ENCODE measurements around the gene PDGFC. TPM values are rescaled to one million over a fixed set of nuclear protein-coding genes. Genes with fewer than 3 reads are reported as not detected.
"Not testable (repeated sequence)": the region's sequence is repeated elsewhere in the genome, so short reads cannot be mapped to it uniquely, and the experiment has no call there.

PDGFC gene
- total and polyA plus RNA-seq, 8 donors, result 4.9 to 39.8 (median 10.8) TPM

- no peaks in the 10 kb centered on the region for H3K36me3 ChIP-seq
- no peak overlapping the region for H3K27ac ChIP-seq
- WGBS, 5 donors, result 76 to 86% (median 82%) methylated on average over 1 of the region's 1 CpG
- intact Hi-C loops (cut with DNase I; ENCODE audit: low total_unique reads), result no loop called here
- TF ChIP-seq EP300 (IDR thresholded peaks at IDR 0.05), result no peak
- TF ChIP-seq POLR2A (IDR thresholded peaks at IDR 0.05), result no peak
- TF ChIP-seq POLR2AphosphoS5 (IDR thresholded peaks at IDR 0.05), result no peak
- TF ChIP-seq, protein P1, sequence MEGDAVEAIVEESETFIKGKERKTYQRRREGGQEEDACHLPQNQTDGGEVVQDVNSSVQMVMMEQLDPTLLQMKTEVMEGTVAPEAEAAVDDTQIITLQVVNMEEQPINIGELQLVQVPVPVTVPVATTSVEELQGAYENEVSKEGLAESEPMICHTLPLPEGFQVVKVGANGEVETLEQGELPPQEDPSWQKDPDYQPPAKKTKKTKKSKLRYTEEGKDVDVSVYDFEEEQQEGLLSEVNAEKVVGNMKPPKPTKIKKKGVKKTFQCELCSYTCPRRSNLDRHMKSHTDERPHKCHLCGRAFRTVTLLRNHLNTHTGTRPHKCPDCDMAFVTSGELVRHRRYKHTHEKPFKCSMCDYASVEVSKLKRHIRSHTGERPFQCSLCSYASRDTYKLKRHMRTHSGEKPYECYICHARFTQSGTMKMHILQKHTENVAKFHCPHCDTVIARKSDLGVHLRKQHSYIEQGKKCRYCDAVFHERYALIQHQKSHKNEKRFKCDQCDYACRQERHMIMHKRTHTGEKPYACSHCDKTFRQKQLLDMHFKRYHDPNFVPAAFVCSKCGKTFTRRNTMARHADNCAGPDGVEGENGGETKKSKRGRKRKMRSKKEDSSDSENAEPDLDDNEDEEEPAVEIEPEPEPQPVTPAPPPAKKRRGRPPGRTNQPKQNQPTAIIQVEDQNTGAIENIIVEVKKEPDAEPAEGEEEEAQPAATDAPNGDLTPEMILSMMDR (IDR thresholded peaks at IDR 0.05), result no peak
- no peaks in the 10 kb centered on the region for H3K9me3 ChIP-seq
- peaks cover 0 to 6% (median 0%) of the 10 kb centered on the region in 4 donors for H3K4me1 ChIP-seq
- DNase-seq, result no peak
- H3K4me3 ChIP-seq, result no peak overlapping the region
- H3K27me3 ChIP-seq, result no peaks in the 10 kb centered on the region
These were observed 101.5 kb downstream of the PDGFC start for GRCh38 chr4:156870131-156870530.

DNA sequence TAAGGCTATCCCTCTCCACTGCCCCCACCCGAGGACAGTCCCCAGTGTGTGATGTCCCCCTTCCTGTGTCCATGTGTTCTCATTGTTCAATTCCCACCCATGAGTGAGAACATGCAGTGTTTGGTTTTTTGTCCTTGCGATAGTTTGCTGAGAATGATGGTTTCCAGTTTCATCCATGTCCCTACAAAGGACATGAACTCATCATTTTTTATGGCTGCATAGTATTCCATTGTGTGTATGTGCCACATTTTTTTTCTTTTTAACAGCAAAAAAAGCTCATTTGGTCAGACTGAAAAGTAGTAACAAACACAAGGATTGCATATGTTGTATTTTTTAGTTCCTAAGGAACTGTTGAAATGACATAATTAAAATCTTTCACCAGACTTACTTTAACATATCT, 105.5 kb downstream of the PDGFC start:
- H3K36me3 ChIP-seq; H3K27me3 ChIP-seq; intact Hi-C loops (cut with DNase I; ENCODE audit: low total_unique reads); H3K27ac ChIP-seq; DNase-seq; H3K4me3 ChIP-seq; H3K4me1 ChIP-seq; H3K9me3 ChIP-seq: not testable (repeated sequence)
- 83 to 98% (median 91%) methylated on average over 1 to 2 of the region's 2 CpGs for WGBS, 5 donors

GRCh38 chr4:156865451-156865850, 106.1 kb downstream of the PDGFC start:
- 72 to 82% (median 80%) methylated on average over 2 of the region's 2 CpGs for WGBS, 5 donors

GRCh38 chr4:156858071-156858470, 113.5 kb downstream of the PDGFC start:
- H3K4me1 ChIP-seq, result no peaks in the 10 kb centered on the region
- no peak overlapping the region for H3K4me3 ChIP-seq
- TF ChIP-seq POLR2AphosphoS5 (IDR thresholded peaks at IDR 0.05), result no peak
- TF ChIP-seq, protein P1 (IDR thresholded peaks at IDR 0.05), result no peak
- no peak for TF ChIP-seq EP300 (IDR thresholded peaks at IDR 0.05)
- TF ChIP-seq POLR2A (IDR thresholded peaks at IDR 0.05), result no peak
- H3K36me3 ChIP-seq, result no peaks in the 10 kb centered on the region
- no peaks in the 10 kb centered on the region for H3K9me3 ChIP-seq
- WGBS, 5 donors, result 92 to 95% (median 94%) methylated on average over 3 of the region's 3 CpGs
- no peak overlapping the region for H3K27ac ChIP-seq
- no peaks in the 10 kb centered on the region for H3K27me3 ChIP-seq
- intact Hi-C loops (cut with DNase I; ENCODE audit: low total_unique reads), result no loop called here
- DNase-seq, result no peak

More at GRCh38 chr4:156865451-156865850, 106.1 kb downstream of the PDGFC start:
- DNase-seq, result no peak
- intact Hi-C loops (cut with DNase I; ENCODE audit: low total_unique reads), result no loop called here
- Histone ChIP-seq H3K27ac (no peak overlapping the region), H3K27me3 (no peaks in the 10 kb centered on the region), H3K36me3 (no peaks in the 10 kb centered on the region), H3K4me3 (no peak overlapping the region), H3K4me1 (no peaks in the 10 kb centered on the region), H3K9me3 (no peaks in the 10 kb centered on the region)
- TF ChIP-seq POLR2AphosphoS5 (IDR thresholded peaks at IDR 0.05) (no peak), EP300 (IDR thresholded peaks at IDR 0.05) (no peak), POLR2A (IDR thresholded peaks at IDR 0.05) (no peak)
- TF ChIP-seq, protein P1 (IDR thresholded peaks at IDR 0.05), result no peak

DNA sequence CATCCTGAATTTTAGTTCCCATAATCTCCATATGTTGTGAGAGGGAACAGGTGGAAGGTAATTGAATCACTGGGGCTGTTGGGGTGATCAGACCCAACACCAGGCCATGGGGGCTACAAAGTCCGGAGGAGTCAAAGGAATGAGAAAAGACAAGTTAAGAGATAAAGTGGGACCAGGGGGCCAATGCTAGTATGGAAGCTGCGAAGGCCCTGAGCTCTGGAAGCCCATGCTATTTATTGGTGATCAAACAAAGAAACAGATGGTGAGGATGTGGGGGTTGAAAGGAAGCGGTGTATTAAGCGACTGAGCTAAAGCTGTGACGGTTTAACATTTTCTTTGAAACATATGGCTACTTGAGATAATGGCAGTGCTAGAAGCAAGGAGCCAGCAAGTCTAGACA, 132.8 kb downstream of the PDGFC start:
- Histone ChIP-seq H3K4me1 (peaks cover 0 to 11% (median 3%) of the 10 kb centered on the region in 4 donors), H3K27me3 (no peaks in the 10 kb centered on the region), H3K9me3 (peaks cover 0 to 38% (median 27%) of the 10 kb centered on the region in 4 donors), H3K27ac (no peak overlapping the region), H3K36me3 (peaks cover 0 to 9% (median 0%) of the 10 kb centered on the region in 4 donors), H3K4me3 (no peak overlapping the region)
- TF ChIP-seq EP300 (IDR thresholded peaks at IDR 0.05) (no peak), POLR2AphosphoS5 (IDR thresholded peaks at IDR 0.05) (no peak), POLR2A (IDR thresholded peaks at IDR 0.05) (no peak)
- TF ChIP-seq, protein P1 (IDR thresholded peaks at IDR 0.05), result no peak
- 91 to 98% (median 96%) methylated on average over 5 of the region's 5 CpGs for WGBS, 5 donors
- peak in 1 of 2 donors; percentile 2 for DNase-seq
- intact Hi-C loops (cut with DNase I; ENCODE audit: low total_unique reads), result no loop called here

Data from stomach (tissue), 9 donors.